Measurements from ENCODE around the gene BEGAIN. TPM values are rescaled to one million over a fixed set of nuclear protein-coding genes. Genes with fewer than 3 reads are reported as not detected.

BEGAIN gene
- total RNA-seq: 0.44 TPM in 1 of 2 replicates, not detected in the other

GRCh38 chr14:100587086-100587762, at the start of gene BEGAIN:
Gene BEGAIN, minus strand, starts transcription at chr14:100587417. Its CDS starts 127 bp downstream, at chr14:100587290.

Other genes with a start within 250 kb of the BEGAIN start
- gene WDR25, start 210.9 kb downstream of the BEGAIN start, total RNA-seq: 17.3 and 19.1 TPM in 2 replicates
- not detected in 2 replicates for gene DLK1, start 139.5 kb upstream of the BEGAIN start, total RNA-seq
- 3.1 and 10.6 TPM in 2 replicates for gene MEG3, start 238.7 kb upstream of the BEGAIN start, total RNA-seq

Measured in bladder microvascular endothelial cell (primary cell).